ENCODE data around the gene TNIP1.
A peak's percentile ranks its signal among the peaks of the same experiment; 100 is the strongest.

- peak; percentile 14; the same call in 1 of the 2 replicates for TF ChIP-seq POLR2AphosphoS5 (IDR thresholded peaks at IDR 0.05; ENCODE audit: low read depth, low read length)
- 0 out of 2 replicates have a peak, but pooled peaks have one; percentile 5 for TF ChIP-seq POLR2A (IDR thresholded peaks at IDR 0.05; ENCODE audit: low read depth, low read length)
Observed at GRCh38 chr5:151079838-151080612, 809 bp downstream of the TNIP1 start.

Measured in GM12892 (cell line).